ENCODE measurements around the gene ARHGEF3.

- TF ChIP-seq CTCF (IDR thresholded peaks at IDR 0.05) (no peak), POLR2A (IDR thresholded peaks at IDR 0.05) (no peak)
Observed at GRCh38 chr3:56693750-56694149, 108.0 kb downstream of the ARHGEF3 start.
